Midbrain (tissue), 1 donor: ENCODE measurements around the gene CLDN8.

Experiments used
- DNase-seq: peaks from one replicate; lab custom pipeline; 2025; lab: John Stamatoyannopoulos, UW

Gene CLDN8

DNA sequence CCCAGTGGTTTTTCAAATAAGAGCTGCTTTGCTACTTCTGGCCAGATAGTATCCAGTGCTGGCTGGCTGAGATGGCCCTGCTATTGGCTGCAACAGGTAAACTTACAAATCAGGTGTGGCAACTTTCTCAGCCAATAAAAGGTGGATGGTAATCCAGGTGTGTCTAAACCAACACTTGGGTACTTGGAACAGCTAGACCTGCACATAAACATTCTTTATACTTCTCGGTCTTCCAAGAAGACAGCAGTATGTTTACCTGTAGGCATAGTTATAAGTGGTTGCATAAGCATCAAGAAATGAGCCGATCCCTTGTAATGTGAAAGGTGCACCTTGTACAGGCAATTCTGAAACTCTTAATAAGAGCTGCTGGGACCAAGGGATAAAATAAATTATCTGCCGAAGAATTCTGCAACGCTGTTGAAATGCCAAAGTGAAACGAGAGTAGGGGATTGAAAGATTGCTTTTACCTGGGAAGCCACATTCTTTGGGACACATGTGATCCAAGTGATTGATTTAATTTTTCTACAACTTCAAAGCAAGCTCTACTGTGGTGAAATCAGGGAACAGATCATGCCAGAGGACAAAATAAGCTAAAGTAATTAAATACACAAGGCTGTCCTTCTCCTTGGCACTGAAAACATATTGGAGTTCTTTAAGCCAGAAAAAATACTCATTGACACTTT lies at the start of gene CLDN8:
Gene CLDN8, minus strand, starts transcription at position 57 of the 683 bp plus-strand sequence. CDS start 172 bp downstream, outside the sequence.
- no peak for DNase-seq

DNA sequence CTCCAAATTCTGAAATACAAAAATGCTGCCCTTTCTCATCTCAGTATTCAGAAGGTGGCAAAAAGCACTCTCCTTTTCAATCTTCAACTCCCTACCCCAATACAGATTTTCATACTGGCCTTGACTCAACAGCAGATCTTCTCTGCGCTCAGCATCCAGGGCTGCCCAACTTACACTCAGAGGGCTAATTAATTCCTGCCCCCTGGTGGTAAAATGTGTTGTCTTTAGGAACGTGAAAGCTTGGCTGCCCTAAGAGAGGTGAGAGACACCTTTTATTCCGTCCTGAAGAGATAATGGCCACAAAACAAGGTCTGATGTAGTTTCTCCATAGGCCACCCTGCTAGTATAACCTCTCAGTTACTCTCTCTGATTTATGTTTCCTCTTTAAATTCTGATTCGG lies 41.9 kb upstream of the CLDN8 start:
- DNase-seq, result no peak

DNA sequence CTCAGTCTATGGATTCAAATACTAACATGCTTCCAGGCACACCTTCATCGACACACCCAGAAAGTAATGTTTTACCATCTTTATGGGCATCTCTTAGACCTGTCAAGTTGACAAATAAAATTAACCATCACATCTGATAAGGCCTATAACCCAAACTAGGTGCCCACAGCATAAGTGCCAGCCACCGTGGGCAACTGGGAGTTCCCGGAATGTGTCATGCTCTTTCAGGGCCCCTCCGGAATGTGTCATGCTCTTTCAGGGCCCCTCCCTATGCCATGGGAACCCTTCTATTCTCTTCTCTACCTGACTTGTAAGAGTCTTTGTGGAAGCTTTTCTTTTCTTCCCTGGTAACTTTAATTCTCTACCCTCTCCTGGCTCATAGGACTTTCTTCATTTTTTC lies 40.2 kb upstream of the CLDN8 start:
- DNase-seq, result no peak

DNA sequence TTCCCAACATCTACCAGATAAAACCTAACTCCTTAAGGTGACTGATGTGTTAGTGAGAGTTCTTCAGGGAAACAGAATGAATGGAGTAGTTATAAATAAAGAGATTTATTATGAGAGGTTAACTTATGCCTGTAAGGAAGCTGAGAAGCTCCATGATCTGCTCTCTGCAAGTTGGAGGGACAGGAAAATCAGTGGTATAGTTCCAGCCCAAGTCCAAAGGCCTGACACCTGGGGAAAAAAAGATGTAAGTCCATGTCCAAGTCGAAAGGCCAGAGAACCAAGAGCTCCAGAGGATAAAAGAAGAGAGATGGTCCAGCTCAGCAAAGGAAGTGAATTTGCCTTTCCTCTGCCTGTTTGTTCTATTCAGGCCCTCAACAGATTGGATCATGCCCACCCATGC lies 39.8 kb upstream of the CLDN8 start:
- DNase-seq, result no peak

DNA sequence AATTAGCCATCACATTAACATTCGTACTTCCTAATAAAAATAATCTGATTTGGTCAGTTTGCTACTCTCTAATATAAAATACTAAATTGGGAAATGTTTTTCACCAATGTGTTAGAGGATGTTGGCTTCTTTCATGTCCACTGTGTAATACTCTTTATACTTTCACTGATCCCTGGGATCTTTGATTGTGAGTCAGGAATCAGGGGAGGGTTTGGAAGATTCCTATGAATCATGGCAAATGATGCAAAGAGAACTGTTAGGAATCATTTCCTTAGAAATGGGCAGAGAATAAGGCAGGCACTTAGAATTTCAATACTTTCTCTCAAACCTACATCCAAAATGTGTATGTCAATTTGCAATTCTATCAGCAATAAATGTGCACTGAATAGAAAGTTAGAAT lies 35.9 kb upstream of the CLDN8 start:
- no peak for DNase-seq

DNA sequence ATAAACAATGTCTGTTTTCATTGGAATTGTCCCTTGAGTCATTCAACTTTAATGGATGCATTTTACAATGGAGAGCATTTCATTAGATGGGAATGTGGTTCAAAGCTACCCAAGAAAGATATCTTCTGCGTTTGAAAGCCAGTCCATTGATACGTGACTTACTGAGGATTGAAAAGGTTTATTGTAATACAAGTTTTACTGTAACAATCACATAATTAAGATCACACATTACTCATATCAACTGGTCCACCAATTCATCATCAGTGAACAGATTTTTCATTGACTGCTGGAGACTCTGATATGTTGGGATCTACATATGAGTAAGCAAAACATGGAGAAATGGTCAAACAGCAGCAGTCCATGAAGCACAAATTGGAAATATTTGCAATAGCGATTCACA lies 34.0 kb upstream of the CLDN8 start:
- no peak for DNase-seq

DNA sequence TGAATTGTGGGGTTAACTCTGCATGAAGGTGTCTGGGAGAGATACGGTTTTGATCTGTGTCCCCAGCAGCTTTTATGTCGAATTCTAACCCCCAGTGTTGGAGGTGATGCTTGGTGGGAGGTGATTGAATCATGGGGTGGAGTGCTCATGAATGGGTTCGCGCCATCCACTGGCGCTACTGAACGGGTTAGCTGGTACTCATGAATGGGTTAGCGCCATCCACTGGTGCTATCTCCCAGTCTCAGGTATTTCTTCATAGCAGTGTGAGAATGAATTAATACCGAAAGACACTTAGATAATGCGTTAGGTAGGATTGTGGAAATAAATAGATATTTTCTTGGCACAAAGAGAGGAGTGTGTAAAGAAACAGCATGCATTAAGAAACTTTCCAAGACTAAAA lies 32.9 kb upstream of the CLDN8 start:
- no peak for DNase-seq

DNA sequence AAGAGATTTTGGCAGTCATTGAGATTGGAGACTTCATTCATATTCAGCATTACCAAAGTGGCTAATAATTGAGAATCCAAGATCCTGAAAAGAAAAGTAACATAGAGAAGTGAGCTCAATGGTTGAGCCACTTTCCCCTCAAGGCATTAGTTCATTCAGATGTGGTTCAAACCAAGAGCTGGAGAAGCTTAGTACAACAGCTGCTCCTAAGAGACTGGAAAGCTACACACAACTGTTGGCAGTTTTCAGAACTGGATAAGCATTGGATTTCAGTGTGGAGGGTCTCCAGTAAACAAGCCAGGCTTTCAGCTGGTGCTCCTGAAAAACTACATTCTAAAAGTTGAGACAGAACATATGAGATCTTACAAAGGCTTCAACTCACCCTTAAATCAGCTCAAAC lies 29.2 kb upstream of the CLDN8 start:
- DNase-seq, result no peak

DNA sequence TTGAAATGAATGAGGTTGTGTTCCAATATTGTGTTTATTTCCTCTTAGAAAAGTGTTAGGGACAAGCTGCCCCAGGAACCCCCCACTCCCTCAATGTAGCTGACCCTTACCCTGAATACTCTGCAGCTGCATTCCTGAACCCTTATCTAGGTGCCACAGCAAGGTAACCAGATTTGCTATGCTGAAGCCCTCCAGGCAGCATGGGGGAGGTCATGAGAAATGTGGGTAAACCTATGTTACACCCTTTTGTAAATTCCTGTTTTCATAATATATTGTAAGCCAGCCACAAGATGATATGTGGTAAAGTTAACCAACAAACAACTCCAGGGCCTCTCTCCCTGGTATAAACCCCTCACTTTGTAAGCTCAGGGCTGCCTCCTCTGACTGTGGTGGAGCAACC lies 27.8 kb upstream of the CLDN8 start:
- no peak for DNase-seq

DNA sequence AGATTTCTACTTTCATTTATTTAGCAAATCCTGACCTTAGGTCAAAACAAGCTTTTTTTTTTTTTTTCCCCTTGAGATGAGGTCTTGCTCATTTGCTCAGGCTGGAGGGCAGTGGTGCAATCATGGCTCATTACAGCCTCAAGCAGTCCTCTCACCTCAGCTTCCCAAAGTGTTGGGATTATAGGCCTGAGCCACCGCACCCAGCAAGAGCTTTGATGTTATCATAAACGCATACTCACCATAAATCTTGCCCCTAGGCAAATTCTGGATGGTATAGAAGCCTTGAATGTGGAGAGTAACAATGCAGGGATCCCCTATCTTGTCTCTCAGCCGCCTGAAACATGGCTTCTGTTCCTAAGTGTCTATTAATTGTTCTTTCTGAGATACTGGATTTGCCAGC lies 24.8 kb upstream of the CLDN8 start:
- DNase-seq, result no peak

DNA sequence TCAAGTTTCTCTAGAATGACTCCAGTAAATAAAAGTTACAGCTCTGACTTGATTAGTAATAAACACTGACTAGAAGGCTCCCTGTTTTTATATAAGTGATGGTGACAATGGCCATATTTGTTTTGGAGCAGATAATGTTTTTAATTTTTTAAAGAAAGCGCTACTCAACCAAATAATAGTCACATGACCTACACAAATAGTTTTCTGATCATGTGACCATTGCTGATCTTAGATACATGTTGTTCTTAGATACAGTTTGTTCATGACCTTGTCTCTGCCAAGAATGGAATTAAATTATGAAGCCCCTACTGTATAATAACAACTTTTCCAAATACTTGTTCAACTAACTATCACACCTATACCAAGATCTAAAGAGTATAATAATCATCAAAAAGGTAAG lies 22.3 kb upstream of the CLDN8 start:
- no peak for DNase-seq

DNA sequence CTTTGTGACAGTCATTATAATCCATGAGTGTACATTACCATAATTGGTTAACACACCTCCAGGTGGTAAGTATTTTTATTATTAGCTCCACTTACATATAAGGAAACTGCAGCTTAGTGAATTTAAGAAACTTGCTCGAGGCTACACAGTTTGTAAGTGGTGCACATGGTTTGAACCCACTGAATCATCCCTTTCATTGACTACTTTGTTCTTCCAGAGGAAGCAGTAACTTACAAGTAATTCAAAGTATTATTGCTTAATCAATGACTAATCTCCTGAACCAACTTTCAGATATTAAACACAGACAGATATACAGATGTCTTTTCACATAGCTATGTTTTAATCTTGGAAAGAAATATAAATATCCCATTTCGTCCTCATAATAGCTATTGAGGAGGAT lies 18.7 kb upstream of the CLDN8 start:
- DNase-seq, result no peak

DNA sequence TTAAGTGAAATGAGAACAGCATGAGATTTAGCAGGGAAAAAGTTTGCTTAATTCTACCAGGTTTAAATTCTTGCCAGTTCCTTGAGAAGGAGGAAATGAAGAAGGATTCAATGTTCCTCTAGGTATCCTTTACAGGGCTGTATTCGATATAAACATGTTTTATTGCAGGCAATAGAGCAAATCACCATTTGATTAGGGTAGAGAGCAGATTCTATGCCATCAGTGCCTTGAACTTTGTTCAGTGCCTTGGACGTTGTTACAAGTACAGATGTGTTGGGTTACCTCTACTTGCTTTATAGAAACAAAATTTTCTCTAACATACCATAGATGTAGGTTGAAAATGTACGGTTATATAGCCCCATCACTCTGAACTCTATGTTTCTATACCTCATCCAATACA lies 18.2 kb upstream of the CLDN8 start:
- no peak for DNase-seq

DNA sequence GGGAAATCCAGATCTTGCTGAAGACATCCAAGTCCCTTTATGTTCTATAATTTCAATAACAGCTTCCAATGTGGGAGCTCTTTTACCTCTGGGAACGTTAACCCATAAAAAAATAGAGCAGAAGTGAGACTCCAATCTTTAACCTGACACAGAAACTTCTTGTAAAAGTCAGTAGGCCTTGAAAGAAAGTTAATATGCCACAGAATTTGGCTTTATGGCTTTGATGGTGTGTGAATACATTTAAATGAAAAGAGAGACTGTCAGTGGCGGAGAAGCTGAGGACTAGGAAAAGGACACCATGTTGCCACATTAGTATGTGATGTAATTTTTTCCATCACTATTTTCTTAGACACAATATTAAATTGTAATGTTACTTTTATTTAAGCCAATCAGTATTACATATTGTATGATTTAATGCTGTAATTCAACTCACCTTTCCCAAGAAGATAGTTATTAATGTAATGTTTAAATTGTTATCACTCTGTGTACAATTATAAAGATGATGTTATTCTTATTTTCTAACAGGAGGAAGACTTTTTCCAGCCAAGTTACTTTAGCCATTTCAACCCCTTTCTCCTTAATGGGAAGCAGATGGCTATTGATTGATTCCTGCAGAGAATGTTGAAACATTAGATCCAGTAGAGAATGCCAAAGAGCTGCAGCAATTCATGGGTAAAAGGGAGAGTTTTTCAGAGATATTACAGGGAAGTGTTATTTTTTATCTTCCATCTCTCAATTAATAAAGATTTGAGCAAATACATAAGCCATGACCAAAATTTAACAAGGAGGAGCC lies 17.5 kb upstream of the CLDN8 start:
- no peak for DNase-seq

DNA sequence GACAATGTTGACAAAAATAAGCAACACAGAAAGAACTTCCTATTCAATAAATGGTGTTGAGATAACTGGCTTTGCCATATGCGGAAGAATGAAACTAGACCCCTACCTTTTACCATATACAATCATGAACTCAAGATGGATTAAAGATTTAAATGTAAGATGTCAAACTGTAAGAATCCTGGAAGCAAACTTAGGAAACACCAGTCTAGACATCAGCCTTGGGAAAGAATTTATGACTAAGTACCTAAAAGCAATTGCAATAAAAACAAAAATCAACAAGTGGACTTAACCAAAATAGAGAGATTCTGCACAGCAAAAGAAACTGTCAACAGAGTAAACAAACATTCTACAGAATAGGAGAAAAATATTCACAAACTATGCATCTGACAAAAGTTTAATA lies 16.1 kb upstream of the CLDN8 start:
- DNase-seq, result no peak

DNA sequence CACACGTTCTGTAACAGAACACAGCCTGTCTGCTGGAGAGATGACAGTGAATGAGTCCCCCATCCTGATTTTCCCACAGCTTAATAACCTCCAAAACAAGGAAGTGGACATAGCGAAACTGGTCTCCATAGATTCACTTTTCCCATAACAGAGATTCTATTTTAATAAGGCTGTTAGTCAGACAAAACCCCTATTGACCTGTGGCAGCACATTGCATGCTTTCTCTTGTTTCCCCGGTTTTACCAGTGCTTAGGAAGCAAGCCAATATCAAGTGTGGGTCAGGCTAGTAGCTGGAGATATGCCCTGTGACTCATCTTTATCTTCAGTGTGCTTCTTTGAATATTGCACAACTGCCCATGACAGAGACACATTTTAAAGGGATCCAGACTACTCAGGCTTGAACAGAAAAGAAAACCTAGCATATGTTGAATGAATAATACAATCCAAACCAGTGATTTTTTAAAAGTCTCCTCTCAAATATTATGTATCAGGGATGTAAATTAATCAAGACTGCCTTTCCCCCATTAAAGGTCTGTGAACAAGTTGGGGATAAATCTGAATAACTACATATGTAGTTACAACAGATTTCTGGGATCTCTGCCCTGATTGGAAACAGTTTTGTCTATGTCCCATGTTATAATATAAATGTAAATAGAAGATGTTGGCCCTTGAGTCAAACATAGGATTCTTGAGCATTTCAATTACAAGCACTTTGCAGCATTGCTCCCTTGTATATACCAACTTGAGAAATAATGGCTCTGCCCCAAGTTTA lies 11.9 kb upstream of the CLDN8 start:
- no peak for DNase-seq

DNA sequence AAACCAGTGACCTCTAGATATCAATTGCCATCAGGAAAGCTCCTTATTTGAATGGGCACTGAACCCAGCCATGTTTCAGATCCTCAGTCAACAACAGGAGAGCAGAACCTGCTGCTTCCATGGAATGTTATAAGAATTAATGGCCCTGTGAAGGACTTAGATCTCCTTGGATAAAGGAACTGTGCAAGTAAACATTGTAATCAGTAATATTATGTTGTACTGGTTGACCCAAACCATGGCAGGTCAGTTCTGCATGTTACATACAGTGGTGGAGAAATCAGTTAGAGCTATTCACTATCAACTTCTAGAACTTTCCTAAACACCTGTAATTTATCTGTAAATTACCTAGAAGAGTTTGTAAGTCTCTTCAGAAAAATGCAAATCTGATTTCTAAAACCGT lies 11.2 kb upstream of the CLDN8 start:
- DNase-seq, result no peak

DNA sequence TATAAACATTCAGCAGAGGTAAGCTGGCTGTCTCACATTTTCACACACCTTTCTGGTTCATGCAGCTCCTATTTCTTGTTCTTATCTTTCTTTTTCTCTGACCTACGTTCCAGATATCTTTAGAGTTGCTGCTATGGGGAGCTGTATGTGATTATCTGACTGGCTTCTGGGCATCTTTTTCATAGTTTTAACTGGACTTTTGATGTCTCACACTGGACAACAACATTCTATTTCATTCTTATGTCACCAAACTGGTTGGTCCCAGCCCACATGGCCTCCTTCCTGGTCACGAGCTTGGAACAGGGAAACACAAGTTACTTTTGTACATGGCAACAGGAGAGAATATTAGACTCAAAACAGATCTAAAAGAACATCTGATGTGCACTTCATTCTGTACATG lies 7.7 kb upstream of the CLDN8 start:
- no peak for DNase-seq

DNA sequence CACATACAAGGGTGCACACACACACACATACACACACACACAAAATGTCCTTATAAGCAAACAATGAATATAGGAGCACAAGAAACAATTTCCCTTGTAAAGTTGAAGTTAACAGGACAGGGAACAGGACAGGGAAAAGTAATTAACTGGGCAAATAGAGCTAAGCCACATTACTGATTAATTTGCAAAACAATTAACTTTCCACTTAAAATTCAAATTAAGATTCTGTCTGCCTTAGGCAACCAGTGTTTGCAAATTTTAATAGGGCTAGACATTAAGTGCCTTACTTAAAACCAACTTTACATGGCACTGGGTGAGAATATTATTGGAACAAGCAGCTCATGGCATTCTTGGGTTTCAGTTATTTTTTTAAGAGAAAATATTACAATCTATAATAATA lies 6.8 kb upstream of the CLDN8 start:
- DNase-seq, result no peak

DNA sequence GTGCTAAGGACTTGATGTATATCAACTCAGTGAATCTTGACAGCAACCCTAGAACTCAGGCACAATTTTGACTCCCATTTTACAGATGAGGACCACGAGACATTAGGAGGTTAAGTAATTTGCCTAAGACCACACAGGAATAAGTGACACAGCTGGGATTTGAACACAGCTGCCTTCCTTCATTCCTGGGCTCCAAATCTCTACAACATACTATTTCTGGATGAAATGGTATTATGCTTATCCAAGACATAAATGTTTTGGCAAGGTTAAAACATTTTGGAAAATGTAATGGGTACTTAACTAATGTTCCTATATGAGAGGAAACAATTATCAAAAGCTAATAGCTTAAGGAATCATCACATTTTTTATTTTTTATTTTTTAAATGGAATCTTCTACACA lies 4.8 kb downstream of the CLDN8 start:
- DNase-seq, result no peak

DNA sequence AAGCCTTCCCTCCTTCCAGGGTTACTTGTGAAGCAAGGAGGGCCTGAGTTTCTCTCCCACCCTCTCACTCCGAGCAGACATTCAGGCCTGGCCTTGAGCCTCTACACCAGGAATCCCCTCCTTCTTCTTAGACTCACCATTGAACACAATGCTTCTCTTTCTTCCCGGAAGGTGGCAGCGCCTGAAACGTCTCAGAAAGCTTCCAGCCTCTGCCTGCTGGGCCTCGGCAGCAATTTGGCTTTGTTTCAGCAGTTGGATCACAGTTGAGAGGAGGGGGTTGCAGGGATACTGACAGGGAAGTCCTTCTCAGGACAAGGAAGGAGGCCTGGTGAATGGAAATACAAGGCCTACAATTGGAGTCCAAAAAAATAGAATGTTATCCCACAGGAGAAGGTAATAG lies 6.3 kb downstream of the CLDN8 start:
- DNase-seq, result no peak

DNA sequence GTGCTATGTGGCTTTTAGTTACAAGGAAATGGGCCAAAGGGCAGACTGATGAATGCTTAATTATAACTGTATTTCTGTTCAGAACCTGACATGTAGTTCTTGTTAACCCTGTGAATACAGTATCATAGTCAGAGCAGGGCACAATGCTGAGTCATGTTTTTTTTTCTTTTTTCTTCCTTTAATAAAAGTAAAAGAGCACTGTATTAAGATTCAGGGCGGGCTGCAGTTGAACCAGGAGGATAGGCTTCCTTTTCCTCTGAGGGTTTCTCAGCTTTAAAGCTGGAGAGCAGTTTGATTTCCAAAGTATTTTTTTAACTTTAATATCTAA lies 8.7 kb downstream of the CLDN8 start:
- no peak for DNase-seq

DNA sequence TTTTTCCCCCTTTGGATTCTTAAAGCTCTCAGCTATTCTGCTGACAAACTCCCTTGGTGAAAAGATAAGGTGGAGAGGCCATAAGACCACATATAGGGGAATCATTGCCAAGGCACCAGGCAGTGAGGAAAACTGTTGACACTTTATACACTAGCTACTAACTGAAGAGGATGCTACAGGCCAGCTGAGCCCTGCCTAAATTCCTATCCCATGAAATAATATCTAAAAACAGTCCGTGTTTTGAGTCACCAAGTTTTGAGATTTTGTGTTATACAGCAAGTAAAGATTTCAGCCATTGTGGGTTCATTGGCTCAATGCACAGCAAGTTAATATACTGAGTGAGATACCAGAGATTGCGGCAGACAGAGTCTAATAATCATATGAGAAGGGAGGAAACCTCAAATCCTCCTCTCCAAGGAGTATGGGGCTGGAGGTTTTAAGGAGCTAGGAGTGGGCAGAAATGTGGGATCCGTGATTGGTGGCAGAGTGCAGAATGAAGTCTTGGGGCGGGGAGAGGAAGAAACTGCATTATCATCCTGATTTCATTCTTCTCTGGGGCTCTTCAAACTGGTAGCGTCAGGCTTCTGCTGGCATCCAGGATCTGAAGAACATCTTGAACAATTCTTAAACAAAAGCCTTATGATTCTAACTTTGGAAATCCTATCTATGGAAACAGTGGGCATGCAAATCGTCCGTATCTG lies 9.2 kb downstream of the CLDN8 start:
- no peak for DNase-seq
